Activated CD4-positive, CD25-positive, alpha-beta regulatory T cell treated with anti-CD3 and anti-CD28 coated beads, Interleukin-2, amount 50 U/mL, for 72 hours (primary cell): ENCODE results near the gene KCNJ9.
A peak's percentile ranks its signal among the peaks of the same experiment; 100 is the strongest.

Source experiments
- DNase-seq: peaks from one replicate; pipeline ENCODE4 v3.0.0; 2021

The KCNJ9 gene

DNA sequence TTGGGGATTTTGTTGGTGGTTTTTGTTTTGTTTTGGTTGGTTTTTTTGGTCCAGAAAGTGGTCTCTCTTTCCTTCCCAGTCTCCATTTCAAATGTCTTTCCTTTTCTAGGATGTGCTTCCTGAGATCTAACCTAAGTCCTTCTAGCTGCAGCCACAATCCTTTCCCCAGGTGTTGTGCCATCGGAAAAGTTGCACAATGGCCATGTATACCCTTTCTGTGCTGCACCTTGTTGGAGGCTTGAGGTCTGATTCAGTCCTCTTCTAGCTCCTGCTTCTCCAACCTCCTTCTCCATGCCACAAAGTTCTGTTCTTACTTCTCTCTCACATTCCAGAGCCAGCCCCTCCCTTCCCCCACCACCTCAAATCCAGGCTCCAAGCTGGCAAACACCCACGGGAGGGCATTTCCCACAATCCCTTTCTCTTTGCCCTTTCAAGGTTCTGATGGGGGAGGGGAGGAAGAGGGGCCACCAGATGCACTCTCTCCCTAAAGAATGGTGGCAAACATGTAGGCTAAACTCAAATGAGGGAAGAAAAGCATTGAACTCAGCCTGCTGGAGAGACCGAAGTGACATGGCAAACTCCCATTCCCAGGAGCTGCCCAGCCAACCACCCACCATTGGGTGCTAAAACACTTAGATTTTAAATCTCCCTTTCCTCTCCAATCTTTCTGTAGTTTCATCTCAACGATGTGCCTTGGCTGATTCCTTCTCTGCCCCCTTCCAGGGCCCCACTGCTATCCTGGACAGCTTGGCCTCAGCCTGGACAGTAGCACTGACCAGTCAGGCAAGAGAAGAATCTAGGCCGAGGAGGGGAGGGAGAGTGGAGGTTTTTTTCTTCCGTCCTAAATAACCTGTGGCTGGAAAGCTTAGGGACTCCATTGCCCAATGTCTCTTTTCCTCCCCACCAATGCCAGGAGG is 14.3 kb upstream of the KCNJ9 start:
- no peak for DNase-seq

DNA sequence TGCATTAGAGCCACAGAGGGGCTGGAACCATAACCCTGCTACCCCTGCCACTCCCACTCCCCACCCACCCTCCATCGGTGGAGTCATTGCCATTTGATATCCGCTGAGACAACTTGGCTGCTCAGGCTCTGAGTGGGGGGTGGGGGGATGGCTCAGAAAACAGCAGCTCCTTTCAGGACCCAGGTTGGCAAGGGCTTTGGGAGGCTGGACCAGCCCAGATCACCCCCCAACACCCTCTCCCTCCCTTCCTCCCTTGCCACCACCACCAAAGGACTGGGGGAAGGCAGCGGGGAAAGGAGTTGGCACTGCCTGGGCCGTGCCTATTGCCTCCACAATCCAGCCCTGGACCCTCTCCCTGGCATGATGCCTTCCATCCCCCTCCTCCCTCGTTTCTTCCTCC is 13.1 kb upstream of the KCNJ9 start:
- no peak for DNase-seq

DNA sequence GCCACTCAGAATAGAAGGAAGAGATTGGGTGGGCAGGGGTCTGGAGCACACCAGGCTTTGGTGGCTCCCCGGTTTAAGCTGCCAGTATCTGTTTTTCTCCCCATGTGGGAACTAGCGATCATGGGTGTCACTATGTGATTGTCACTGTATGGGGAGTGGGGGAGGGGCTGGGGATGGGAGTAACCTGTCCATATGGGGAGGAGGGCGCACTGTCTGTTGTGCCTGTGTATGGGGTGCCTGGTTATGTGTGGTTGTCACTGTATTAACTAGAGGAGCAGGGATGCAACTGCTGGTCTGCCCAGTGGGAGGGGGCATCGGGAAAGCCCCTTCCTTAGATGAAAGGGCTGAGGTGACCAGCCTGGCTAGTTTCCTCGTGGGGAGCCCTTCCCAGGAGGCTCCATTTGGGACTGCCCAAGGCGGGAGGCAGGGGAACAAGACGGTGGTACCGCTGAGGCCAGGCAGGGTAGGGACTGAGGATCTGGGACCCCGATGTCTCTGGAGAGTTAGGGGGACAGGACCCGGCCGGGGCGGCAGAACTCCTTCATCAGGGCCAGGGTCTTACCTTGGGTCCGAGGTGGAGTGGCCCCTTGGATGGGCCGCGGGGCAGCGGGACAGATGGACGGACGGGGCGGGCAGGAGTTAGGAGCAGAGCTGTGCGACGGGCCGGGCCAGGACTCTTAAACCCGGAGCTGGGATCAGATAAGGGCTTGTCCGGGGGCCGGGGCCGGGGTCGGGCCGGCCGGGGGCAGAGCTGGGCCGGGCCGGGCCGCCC is 11.7 kb upstream of the KCNJ9 start, which contains the start of gene KCNJ10:
TSS of gene KCNJ10 (minus strand) at position 701 of the 772 bp plus-strand sequence. CDS start 27,628 bp downstream, outside the sequence.
- no peak for DNase-seq

DNA sequence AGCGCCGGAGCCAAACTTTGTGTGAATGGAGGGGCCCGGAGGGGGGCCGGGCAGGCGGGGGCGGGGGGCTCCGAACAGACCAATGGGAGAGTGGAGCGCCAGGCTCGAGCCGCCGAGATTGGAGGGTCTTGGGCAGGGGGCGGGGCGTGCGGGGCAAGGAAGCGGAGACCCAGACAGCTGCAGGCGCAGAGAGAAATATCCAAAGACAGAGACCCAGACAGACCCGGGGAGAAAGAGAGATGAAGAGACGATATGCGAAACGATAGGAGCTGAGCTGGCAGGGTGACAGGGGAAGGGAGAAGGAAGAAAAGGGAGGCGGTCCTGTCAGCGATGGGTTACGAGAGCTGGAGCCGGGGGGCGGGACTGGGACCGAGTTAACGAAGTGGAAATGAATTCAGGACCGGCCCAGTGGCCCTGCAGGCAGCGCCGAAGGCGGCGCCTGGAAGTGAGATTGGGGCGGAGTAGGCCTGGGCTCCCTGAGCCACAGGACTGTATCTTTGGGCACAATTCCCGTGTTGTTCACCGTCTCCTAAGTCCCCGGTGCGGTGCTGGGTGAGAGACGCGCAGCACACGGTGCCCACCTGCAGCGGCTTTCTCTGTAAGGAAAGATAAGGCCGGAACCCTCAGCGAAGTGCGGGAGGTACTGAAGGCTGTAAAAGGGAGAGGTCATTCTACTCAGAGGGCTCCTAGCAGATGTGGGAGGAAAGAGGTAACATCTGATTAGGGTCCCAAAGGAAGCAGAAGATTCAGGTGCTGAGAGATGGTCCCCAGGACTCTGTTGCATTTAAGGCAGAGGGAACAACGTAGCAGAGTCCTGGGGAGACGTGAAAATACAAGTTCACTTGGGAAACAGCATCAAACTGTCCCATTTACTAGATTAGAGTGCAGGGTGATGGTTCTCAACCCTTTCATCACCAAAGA is 10.8 kb upstream of the KCNJ9 start:
- DNase-seq, result no peak

DNA sequence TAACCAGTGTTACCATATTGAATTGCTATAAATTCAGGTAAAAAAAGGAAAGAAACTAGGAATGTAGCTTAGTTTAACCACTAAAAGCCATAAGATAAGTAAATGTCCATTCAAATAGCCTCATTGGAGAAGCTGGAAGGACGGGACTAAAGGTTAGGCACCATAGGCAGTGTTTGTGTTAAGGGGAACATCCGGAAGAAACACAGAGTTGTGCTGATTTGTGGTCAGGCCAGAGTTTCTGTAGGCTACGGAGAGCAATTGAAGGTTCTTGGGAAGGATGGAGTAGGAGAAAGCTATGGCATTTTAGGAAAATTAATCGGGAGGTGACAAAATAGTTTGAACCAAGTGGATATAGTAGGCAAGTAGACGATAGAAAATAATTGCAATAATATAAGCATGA is 10.0 kb upstream of the KCNJ9 start:
- no peak for DNase-seq

DNA sequence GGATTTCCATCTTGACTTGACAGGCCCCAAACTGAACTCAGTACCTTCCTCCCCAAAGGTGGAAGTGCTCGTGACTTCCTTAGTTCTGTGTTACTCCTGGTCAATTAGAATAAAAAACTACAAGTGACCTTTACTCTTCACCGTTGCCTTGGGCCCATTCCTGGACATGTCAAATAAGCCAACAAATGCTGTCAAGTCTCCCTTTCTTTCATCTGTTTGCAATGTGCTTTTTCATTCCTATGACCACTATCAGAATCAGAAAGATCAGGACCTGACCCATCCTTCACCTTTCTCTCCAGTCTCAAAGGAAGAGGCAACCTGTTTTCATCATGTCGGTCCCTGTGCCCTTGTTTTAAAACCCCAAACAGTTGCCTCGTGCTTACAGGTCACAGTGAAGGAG is 6.5 kb upstream of the KCNJ9 start:
- no peak for DNase-seq

DNA sequence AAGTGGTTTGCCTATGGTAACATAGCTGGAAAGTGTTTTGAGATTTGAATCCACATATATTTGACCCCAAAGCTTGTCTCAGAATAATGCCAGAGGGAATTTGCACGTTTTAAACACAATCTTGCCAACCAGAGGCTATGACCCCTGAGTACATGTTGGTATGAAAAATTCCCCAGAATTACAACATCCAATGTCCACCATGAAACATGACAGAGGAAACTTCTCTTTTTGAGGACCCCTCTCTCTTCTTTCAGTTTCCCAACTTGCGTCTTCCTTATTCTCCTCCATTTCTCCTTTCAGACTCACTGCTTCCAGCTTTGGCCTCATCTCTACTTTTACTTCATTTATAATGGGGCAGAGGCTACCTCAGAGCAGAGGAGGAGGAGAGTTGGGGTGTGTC is 5.5 kb upstream of the KCNJ9 start:
- no peak for DNase-seq

DNA sequence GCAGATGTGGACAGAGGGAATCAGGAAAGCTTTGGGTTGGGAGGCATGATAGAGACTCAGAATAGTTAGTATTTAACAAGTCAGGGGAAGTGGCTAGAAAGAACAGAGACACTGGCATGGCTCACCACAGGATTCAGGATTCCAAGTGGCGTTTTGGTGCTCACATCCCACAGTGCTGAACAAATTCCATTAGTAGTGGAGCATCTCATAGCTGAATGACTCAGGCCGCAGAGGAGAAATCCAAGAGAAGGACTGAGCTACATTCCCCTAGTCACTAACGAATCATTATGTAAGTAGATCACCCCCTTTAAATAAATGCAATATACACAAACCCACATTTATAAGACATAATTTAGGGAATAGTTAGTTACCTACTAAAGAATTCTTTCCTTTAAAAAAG is 5.0 kb upstream of the KCNJ9 start:
- no peak for DNase-seq

DNA sequence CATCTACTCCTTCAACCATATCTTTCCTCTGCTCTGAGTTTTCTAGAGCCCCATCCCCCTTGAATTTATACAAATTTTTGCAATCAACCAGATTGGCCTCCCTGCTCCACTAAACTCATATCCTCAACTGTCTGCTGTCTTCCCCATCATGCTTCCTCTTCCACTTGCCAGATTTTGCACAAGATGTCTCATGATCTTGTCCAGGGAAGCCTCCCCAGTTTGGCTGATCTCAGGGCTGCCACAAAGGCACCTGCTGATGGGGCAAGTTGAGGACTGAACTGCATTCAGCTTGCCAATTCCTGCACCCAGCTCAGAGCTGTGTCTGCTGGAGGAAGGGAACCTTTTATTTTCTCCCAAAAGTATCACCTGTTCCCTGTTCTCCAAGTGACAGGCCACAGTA is 3.9 kb upstream of the KCNJ9 start:
- no peak for DNase-seq

DNA sequence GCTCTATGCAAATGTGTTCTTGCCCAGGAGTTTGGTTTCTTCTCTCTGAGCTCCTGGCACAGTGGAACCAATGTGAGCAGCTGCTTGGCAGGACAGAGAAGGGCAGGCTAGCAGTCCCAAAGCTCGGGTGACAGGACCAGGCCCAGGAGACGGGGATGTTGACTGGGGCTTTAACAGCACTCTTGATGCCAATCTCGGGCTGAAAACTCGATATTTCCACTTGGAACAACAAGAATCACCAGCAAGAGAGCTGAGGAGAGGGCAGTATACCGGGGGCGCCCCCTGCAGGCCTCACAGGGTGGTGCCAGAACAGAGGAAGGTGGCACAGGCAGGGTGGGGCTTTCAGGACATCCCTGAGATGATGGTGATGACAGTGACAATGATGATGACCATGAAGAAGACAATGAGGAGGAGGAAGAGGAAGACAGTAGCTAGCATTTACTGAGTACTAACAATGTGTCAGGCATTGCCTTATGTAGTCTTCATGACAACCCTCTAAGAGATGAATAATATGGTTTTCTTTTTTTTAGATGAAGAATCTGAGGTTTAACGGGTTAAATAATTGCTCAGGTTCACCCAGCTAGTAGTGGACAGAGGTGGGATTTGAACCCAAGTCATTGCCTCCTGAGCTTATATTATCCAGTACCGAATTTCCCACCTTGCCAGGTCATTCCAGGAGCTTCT is 2.7 kb upstream of the KCNJ9 start:
- peak; percentile 59 for DNase-seq

DNA sequence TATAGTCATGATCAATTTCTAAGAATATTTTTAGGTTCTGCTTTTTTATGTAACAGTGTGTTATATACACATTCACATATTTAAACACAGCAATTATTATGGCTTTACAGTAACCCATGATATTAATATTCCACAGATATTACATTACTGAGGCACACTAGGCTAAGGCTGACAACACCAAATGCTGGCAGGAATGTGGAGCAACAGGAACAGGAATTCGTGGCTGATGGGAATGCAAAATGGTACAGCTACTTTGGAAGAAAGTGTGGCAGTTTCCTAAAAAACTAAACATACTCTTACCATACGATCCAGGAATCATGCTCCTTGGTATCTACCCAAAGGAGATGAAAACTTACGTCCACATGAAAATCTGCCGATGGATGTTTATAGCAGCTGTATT is 1.9 kb upstream of the KCNJ9 start:
- DNase-seq, result no peak

DNA sequence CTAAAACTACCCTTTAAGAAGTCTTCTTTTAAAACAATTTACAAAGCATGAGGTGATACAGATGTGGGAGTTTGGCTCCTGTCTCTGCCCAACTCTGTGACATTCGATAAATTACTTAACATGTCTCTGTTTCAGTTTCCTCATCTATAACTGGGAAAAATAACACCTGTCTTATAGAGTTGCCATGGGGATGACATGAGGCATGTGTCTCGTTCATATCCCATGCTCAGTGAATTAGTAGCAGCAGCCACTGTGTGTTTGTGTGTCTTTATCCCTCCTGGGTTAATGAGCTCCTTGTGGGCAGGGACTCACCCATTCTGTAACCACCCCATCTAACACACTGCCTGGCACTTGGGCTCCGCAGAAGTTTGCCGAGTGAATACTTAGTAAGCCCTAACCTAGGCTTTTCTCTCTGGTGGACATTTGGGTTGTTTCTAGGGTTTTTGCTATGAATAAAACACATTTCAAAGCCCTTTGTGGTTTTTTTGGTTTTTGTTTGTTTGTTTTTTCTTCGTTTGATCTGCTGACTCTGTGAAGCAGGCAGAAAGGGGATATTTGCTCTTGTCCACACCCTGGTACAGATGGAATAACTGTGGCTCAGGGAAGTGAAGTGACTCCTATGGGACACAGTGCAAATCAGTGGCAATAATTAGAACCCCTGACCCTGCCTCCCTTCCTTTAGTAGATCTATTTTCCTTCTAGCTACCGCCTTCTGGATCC is 797 bp upstream of the KCNJ9 start:
- no peak for DNase-seq

DNA sequence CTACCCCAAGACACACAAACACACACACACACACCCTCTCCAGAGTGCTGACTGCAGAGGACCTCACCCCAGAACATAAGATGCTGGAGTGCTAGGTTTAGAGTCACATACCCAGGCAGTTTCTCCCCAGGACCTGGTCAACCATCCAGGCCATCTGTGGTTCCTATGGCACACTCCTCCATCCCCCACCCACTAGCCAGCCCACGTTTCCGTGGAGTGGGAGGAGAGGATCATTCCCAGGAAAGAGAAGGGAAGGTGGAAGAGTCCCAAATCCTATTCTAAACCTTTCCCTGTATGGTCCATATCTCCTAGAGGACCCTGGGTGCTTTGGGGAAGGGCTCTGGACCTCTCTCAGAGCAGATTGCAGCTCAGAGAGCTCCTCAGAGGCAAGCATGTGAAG is 1.1 kb downstream of the KCNJ9 start:
- no peak for DNase-seq

DNA sequence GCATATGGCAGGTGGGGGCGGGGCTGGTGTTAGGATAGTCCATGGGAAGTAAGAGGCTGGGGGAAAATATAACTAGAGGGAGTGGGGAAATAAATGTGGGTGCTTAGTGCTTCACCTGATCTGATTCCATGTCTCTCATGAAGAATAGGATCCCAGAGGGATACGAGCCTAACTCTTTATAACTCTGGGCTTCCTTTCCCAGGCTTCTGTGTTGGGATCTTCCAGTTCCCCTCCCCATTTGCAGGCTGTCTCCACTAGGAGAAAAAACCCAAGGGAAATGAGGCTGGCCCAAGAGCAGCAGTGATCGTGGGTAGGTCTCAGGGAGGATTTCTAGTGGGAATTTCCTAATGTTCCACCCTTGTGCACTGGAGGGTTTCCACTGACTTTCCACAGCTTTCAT is 1.6 kb downstream of the KCNJ9 start:
- no peak for DNase-seq

DNA sequence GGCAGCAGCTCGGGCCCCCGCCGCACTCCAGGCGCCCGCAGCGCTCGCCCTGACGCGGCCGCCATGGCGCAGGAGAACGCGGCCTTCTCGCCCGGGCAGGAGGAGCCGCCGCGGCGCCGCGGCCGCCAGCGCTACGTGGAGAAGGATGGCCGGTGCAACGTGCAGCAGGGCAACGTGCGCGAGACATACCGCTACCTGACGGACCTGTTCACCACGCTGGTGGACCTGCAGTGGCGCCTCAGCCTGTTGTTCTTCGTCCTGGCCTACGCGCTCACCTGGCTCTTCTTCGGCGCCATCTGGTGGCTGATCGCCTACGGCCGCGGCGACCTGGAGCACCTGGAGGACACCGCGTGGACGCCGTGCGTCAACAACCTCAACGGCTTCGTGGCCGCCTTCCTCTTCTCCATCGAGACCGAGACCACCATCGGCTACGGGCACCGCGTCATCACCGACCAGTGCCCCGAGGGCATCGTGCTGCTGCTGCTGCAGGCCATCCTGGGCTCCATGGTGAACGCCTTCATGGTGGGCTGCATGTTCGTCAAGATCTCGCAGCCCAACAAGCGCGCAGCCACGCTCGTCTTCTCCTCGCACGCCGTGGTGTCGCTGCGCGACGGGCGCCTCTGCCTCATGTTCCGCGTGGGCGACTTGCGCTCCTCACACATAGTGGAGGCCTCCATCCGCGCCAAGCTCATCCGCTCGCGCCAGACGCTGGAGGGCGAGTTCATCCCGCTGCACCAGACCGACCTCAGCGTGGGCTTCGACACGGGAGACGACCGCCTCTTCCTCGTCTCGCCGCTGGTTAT is 2.8 kb downstream of the KCNJ9 start:
- DNase-seq, result peak; percentile 79

DNA sequence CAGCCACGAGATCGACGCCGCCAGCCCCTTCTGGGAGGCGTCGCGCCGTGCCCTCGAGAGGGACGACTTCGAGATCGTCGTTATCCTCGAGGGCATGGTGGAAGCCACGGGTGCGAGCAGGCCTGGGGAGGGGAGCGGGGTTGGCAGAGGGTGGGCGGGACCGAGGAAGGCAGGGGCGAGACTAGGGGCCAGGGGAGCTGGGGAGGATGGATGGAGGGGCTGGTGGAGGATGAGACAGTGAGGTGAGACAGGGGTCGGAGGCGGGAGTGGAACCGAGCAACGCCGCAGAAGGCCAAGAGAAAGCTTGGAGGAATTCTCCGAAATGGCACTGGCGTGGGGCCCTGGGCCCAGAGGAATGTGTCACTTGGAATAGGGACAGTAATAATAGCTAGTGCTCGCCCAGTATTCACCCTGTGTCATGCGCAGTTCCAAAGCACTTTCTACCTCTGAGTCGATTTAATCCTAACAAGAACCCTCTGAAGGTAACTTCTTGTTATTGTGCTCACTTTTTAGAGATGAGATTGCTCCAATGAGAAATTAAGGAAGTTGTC is 3.5 kb downstream of the KCNJ9 start:
- DNase-seq, result no peak

DNA sequence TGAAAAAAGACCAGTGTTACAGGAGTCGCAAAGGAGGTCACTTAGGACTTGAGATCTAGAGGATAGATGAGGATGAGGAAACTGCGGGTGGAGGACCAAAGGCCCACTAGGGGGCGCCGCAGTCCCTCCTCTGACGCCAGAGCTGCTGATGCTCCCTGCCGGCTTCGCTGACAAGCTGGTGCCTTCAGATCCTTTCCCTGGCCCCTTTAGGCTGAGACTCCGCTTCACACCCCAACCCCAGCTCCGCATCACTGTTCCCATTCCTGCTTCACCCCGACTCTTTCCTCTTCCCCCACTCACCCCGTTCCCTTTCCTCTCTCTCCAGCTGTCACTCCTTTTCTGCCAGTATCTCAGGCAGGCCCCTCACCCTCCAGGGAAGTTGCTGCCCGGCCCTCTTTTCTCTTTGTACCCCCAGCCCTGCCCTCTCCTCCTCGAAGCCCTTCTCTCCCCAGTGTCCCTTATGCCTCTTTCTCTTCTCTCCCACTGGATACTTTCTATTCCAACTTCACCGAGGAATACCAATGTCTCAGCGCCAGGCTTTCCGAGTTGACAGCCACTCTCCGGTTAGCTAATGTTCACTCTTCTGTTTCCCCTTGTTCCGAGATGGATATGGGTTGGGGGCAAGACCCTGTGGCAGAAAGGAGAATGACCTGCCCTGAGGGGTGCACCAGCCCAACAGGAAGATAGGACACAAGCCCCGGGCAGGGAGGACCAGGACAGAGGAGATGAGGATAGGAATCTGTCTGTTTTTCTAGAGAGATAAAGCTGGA is 4.5 kb downstream of the KCNJ9 start:
- DNase-seq, result peak; percentile 81

DNA sequence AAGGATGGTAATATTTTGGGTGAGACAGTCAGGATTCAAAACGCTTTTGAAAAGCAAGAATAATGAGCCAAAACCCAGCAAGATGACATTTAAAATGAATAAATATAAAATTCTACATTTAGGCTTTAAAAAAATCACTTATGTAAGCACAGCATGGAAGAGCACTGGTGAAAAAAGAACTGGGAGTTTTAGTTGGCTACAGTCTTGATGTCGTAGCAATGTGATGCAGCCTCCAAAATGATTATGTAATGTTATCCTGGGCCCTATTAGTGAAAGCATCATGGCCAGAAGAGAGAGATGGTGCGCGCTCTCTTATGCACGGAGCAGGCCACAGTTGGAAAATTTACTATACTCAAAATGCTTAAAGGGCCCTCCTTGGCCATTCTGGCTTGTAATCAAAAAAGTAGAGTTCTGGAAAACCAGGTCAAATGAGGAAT is 5.1 kb downstream of the KCNJ9 start:
- DNase-seq, result no peak

DNA sequence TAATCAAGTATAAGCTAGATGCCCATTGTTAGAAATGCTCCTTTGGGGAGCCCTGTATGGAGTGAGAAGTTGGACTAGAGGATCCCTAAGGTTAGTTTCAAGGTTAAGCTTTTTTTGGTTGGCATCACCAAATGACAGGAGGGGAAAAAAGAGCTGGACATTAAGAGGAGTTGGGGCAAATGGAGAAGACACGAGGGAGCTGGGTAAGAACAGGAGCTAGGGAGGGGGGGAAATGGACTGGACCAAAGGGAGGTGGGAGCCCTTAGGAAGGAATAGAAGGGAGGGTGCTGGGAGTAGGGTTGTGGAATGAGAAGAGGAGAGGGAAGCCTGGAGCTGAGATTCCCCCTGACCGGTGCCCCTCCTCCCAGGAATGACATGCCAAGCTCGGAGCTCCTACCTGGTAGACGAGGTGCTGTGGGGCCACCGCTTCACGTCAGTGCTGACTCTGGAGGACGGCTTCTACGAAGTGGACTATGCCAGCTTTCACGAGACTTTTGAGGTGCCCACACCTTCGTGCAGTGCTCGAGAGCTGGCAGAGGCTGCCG is 5.9 kb downstream of the KCNJ9 start:
- no peak for DNase-seq
